IMR-90 (cell line): ENCODE data around the gene F5. TPM values are rescaled to one million over a fixed set of nuclear protein-coding genes. Genes with fewer than 3 reads are reported as not detected.
A peak's percentile ranks its signal among the peaks of the same experiment; 100 is the strongest.

ENCODE experiments used
- ATAC-seq: fragments of 200-7000 bp; cut with Tn5 transposase; 2 replicates; pipeline ENCODE4 v1.9.1; 2020; ENCODE audit warnings: low read depth, mild to moderate bottlenecking, moderate library complexity
- BruUV-seq: library from RNA; stranded (reverse); fragments of 400-500 nt; replicated peaks from 2 replicates; lab custom pipeline; 2021; lab: Mats Ljungman, UMichigan
- CTCF ChIA-PET: fragments of 300-600 bp; formaldehyde crosslinking; extraction: SDS; loops from one replicate; lab custom pipeline; 2021; ENCODE audit warnings: antibody characterized with exemption; lab: Yijun Ruan, JAX
- POLR2A ChIA-PET: fragments of 300-600 bp; sonication (Branson Sonifier 250); formaldehyde crosslinking; loops from one replicate; lab custom pipeline; 2022; ENCODE audit warnings: antibody characterized with exemption; ENCODE audit not compliant: unreplicated experiment; lab: Charles Lee
- DNase-seq: peaks from one replicate; pipeline ENCODE4 v3.0.0; 2013
- H2AFZ ChIP-seq: replicated peaks from 2 replicates; pipeline ENCODE3; 2013; ENCODE audit warnings: low read length, mild to moderate bottlenecking; ENCODE audit not compliant: poor library complexity
- H2AK5ac ChIP-seq: 2 replicates; pipeline ENCODE4 v1.6.1; 2013; ENCODE audit warnings: low read depth, low read length, inconsistent platforms
- H2AK9ac ChIP-seq: replicated peaks from 2 replicates; pipeline ENCODE3; 2013; ENCODE audit warnings: mild to moderate bottlenecking, low read depth, low read length, moderate library complexity; ENCODE audit not compliant: poor library complexity
- H2BK120ac ChIP-seq: 2 replicates; pipeline ENCODE4 v1.6.1; 2013; ENCODE audit warnings: low read depth, low read length, inconsistent platforms
- H2BK15ac ChIP-seq: 3 replicates; pipeline ENCODE4 v1.6.1; 2013; ENCODE audit warnings: low read depth, low read length, inconsistent platforms
- H2BK20ac ChIP-seq: 2 replicates; pipeline ENCODE4 v1.6.1; 2013; ENCODE audit warnings: low read depth, mild to moderate bottlenecking, inconsistent platforms, low read length, moderate library complexity
- H2BK5ac ChIP-seq: 2 replicates; pipeline ENCODE4 v1.6.1; 2013; ENCODE audit warnings: mild to moderate bottlenecking, low read depth, low read length, inconsistent platforms; ENCODE audit not compliant: poor library complexity, severe bottlenecking
- H3K14ac ChIP-seq: replicated peaks from 2 replicates; pipeline ENCODE4 v1.6.1; 2013; ENCODE audit warnings: low read depth, low read length, inconsistent platforms
- H3K18ac ChIP-seq: 2 replicates; pipeline ENCODE4 v1.6.1; 2013; ENCODE audit warnings: low read depth, low read length, control low read depth
- H3K23ac ChIP-seq: 2 replicates; pipeline ENCODE4 v1.6.1; 2013; ENCODE audit warnings: low read depth, low read length, inconsistent platforms
- H3K27ac ChIP-seq: 2 replicates; pipeline ENCODE4 v1.5.1; 2013; ENCODE audit warnings: mild to moderate bottlenecking, control low read depth, low read length; ENCODE audit not compliant: insufficient read depth
- H3K27me3 ChIP-seq: 2 replicates; pipeline ENCODE4 v1.6.1; 2013; ENCODE audit warnings: low read length; ENCODE audit not compliant: control insufficient read depth, insufficient read depth
- H3K36me3 ChIP-seq: 2 replicates; pipeline ENCODE4 v1.6.1; 2013; ENCODE audit warnings: low read length, mixed read lengths; ENCODE audit not compliant: control insufficient read depth, insufficient read depth
- H3K4ac ChIP-seq: 2 replicates; pipeline ENCODE4 v1.6.1; 2013; ENCODE audit warnings: low read depth, low read length, inconsistent platforms
- H3K4me1 ChIP-seq: 2 replicates; pipeline ENCODE4 v1.6.1; 2013; ENCODE audit warnings: low read length, mixed read lengths; ENCODE audit not compliant: control insufficient read depth, insufficient read depth
- H3K4me2 ChIP-seq: 2 replicates; pipeline ENCODE4 v1.6.1; 2013; ENCODE audit warnings: low read depth, mild to moderate bottlenecking, control low read depth, low read length, moderate library complexity
- H3K4me3 ChIP-seq: 2 replicates; pipeline ENCODE4 v1.5.1; 2013; ENCODE audit warnings: low read depth, mild to moderate bottlenecking, control low read depth, low read length, moderate library complexity; ENCODE audit not compliant: insufficient read depth
- H3K56ac ChIP-seq: 2 replicates; pipeline ENCODE4 v1.6.1; 2013; ENCODE audit warnings: low read length, inconsistent platforms; ENCODE audit not compliant: insufficient read depth; ENCODE audit errors: extremely low read depth
- H3K79me1 ChIP-seq, 2 experiments: 2 replicates each; pipeline ENCODE4 v1.6.1; 2013; ENCODE audit warnings: low read length in 2 of 2, inconsistent platforms in 1 of 2, low read depth in 1 of 2
- H3K9ac ChIP-seq: 2 replicates; pipeline ENCODE4 v1.6.1; 2013; ENCODE audit warnings: low read depth, low read length, control low read depth
- H3K9me1 ChIP-seq: 2 replicates; pipeline ENCODE4 v1.6.1; 2013; ENCODE audit warnings: low read length, inconsistent platforms; ENCODE audit not compliant: insufficient read depth
- H3K9me3 ChIP-seq: 2 replicates; pipeline ENCODE4 v1.6.1; 2013; ENCODE audit warnings: low read length; ENCODE audit not compliant: control insufficient read depth, insufficient read depth
- H4K20me1 ChIP-seq: 2 replicates; pipeline ENCODE4 v1.6.1; 2013; ENCODE audit warnings: low read length, inconsistent platforms; ENCODE audit not compliant: insufficient read depth
- H4K5ac ChIP-seq: 2 replicates; pipeline ENCODE4 v1.6.1; 2013; ENCODE audit warnings: mild to moderate bottlenecking, low read depth, low read length, control low read depth
- H4K8ac ChIP-seq, 2 experiments: 2 replicates each; pipeline ENCODE4 v1.6.1; 2013; ENCODE audit warnings: low read depth in 2 of 2, low read length in 2 of 2, control low read depth in 1 of 2, inconsistent platforms in 1 of 2
- H4K91ac ChIP-seq: 2 replicates; pipeline ENCODE4 v1.6.1; 2013; ENCODE audit warnings: low read depth, low read length, inconsistent platforms; ENCODE audit not compliant: insufficient read depth
- BHLHE40 ChIP-seq: fragments of 150-350 bp; IDR thresholded peaks from 2 replicates; pipeline ENCODE4 v1.6.1; 2016; ENCODE audit warnings: mild to moderate bottlenecking, low read depth, low read length
- CEBPB ChIP-seq: IDR thresholded peaks from 2 replicates; pipeline ENCODE4 v1.6.1; 2012; ENCODE audit warnings: low read depth, low read length, improper control_type of control experiment
- CHD1 ChIP-seq: IDR thresholded peaks from 2 replicates; pipeline ENCODE4 v1.6.1; 2012; ENCODE audit warnings: low read depth, low read length, improper control_type of control experiment
- CTCF ChIP-seq: conservative IDR thresholded peaks from 2 replicates; pipeline ENCODE4 v1.5.1; 2012; ENCODE audit warnings: mild to moderate bottlenecking, low read depth, low read length, improper control_type of control experiment
- ELK1 ChIP-seq: fragments of 150-350 bp; IDR thresholded peaks from 2 replicates; pipeline ENCODE4 v1.6.1; 2016; ENCODE audit warnings: low read depth, mild to moderate bottlenecking, low read length, moderate library complexity, borderline replicate concordance
- FOS ChIP-seq: fragments of 150-350 bp; IDR thresholded peaks from 2 replicates; pipeline ENCODE4 v1.6.1; 2016; ENCODE audit warnings: low read depth, low read length
- MAFK ChIP-seq: IDR thresholded peaks from 2 replicates; pipeline ENCODE4 v1.6.1; 2012; ENCODE audit warnings: low read depth, low read length, improper control_type of control experiment
- MAZ ChIP-seq: IDR thresholded peaks from 2 replicates; pipeline ENCODE4 v1.6.1; 2012; ENCODE audit warnings: low read depth, mild to moderate bottlenecking, low read length, improper control_type of control experiment, moderate library complexity, borderline replicate concordance
- MXI1 ChIP-seq: IDR thresholded peaks from 2 replicates; pipeline ENCODE4 v1.6.1; 2012; ENCODE audit warnings: low read depth, mild to moderate bottlenecking, low read length, moderate library complexity, borderline replicate concordance
- NFE2L2 ChIP-seq: fragments of 150-350 bp; IDR thresholded peaks from 2 replicates; pipeline ENCODE4 v1.6.1; 2016; ENCODE audit warnings: low read depth, mild to moderate bottlenecking, low read length
- POLR2A ChIP-seq: IDR thresholded peaks from 2 replicates; pipeline ENCODE4 v1.6.1; 2012; ENCODE audit warnings: mild to moderate bottlenecking, low read depth, low read length
- RAD21 ChIP-seq: IDR thresholded peaks from 2 replicates; pipeline ENCODE4 v1.6.1; 2012; ENCODE audit warnings: low read length, improper control_type of control experiment
- RCOR1 ChIP-seq: IDR thresholded peaks from 2 replicates; pipeline ENCODE4 v1.6.1; 2012; ENCODE audit warnings: mild to moderate bottlenecking, low read length, improper control_type of control experiment; ENCODE audit not compliant: insufficient replicate concordance
- RFX5 ChIP-seq: IDR thresholded peaks from 2 replicates; pipeline ENCODE4 v1.8.0; 2012; ENCODE audit warnings: low read depth, mild to moderate bottlenecking, low read length, moderate library complexity
- SMC3 ChIP-seq: fragments of 150-350 bp; IDR thresholded peaks from 2 replicates; pipeline ENCODE4 v1.6.1; 2016; ENCODE audit warnings: low read depth, mild to moderate bottlenecking, antibody characterized with exemption, low read length, moderate library complexity
- USF2 ChIP-seq: fragments of 150-350 bp; IDR thresholded peaks from 2 replicates; pipeline ENCODE4 v1.6.1; 2017; ENCODE audit warnings: mild to moderate bottlenecking, antibody characterized with exemption, low read length, low read depth
- dilution Hi-C: fragments of 300-500 bp; cut with HindIII; formaldehyde crosslinking; loops from one replicate; pipeline ENCODE4 v1.14.3; 2018; ENCODE audit warnings: low sequenced_read_pairs; ENCODE audit not compliant: unreplicated experiment
- in situ Hi-C: fragments of 300-500 bp; cut with MboI; formaldehyde crosslinking; loops from 3 replicates; pipeline ENCODE4 v1.14.3; 2019; ENCODE audit warnings: low sequenced_read_pairs, inconsistent platforms, mixed read lengths
- intact Hi-C: fragments of 100-400 bp; cut with micrococcal nuclease; formaldehyde crosslinking; loops from 2 replicates; pipeline ENCODE4 v1.10.0; 2022
- polyA plus RNA-seq, 3 experiments: library from polyadenylated mRNA; depleted of rRNA; stranded (reverse); fragments of >200 nt; gene quantifications; 2 replicates each; pipeline ENCODE4 v1.2.3, GENCODE V29; 2012; ENCODE audit warnings: low replicate concordance in 1 of 3
- total RNA-seq: library from RNA; depleted of rRNA; stranded (reverse); fragments of >200 nt; gene quantifications from 2 replicates; pipeline ENCODE4 v1.2.3, GENCODE V29; 2012

Gene F5
- total and polyA plus RNA-seq, 2 of the 4 experiments (the other 2 are of a cell fraction), result not detected

- Histone ChIP-seq H2BK120ac (no peak overlapping the region), H4K91ac (no peak overlapping the region), H2BK5ac (no peak overlapping the region), H3K9me1 (no peaks in the 10 kb centered on the region), H3K4me1 (no peaks in the 10 kb centered on the region), H3K79me1 (0 out of 4 replicates have a peak, but pooled peaks cover 0 to 3% of the 10 kb centered on the region in 2 experiments), H3K9me3 (no peaks in the 10 kb centered on the region), H4K5ac (no peak overlapping the region), H2AK9ac (no peak overlapping the region), H3K23ac (no peak overlapping the region), H3K4me3 (no peak overlapping the region), H4K8ac (no peak overlapping the region), H3K4ac (no peak overlapping the region), H2AFZ (no peak overlapping the region), H2BK20ac (no peak overlapping the region), H2AK5ac (no peak overlapping the region), H3K4me2 (no peak overlapping the region), H3K27ac (no peak overlapping the region), H3K14ac (no peak overlapping the region), H3K27me3 (no peaks in the 10 kb centered on the region), H3K18ac (no peak overlapping the region), H3K9ac (no peak overlapping the region), H3K36me3 (peaks cover 5% of the 10 kb centered on the region; the same call in 1 of the 2 replicates), H4K20me1 (no peaks in the 10 kb centered on the region), H3K56ac (no peak overlapping the region), H2BK15ac (no peak overlapping the region)
- ChIA-PET CTCF (interaction anchor here (1.8 kb wide), 1 partner anchor 77 kb away, joined by 9 read pairs; no protein-coding TSS in a partner anchor), POLR2A (no interaction called here)
- dilution Hi-C loops (no loop called here), in situ Hi-C loops (no loop called here), intact Hi-C loops (loop anchor here (5.0 kb wide), 1 partner anchor 243 kb away; the partner anchor contains the start of gene SELL)
- DNase-seq (peak; percentile 12), ATAC-seq (no peak)
- no peak for TF ChIP-seq RAD21
- no peak for TF ChIP-seq RCOR1
- TF ChIP-seq MAZ, result no peak
- TF ChIP-seq CHD1, result no peak
- TF ChIP-seq POLR2A, result no peak
- no peak for TF ChIP-seq MXI1
- TF ChIP-seq FOS, result no peak
- TF ChIP-seq CTCF, result no peak
- no peak for TF ChIP-seq MAFK
- no peak for TF ChIP-seq ELK1
- TF ChIP-seq USF2, result no peak
- no peak for TF ChIP-seq CEBPB
- TF ChIP-seq RFX5, result no peak
- TF ChIP-seq SMC3, result no peak
- no peak for TF ChIP-seq BHLHE40
- TF ChIP-seq NFE2L2, result no peak
- BruUV-seq, result no TSS peak
Measured at GRCh38 chr1:169468982-169469381, 117.3 kb downstream of the F5 start.
